Stimulated activated CD8-positive, alpha-beta memory T cell treated with anti-CD3 and anti-CD28 coated beads, Interleukin-12 subunit alpha, Interleukin-12 subunit beta, amount 100 ng/mL, for 24 hours (primary cell): Measurements from ENCODE around the gene TJP3.

Experiments
- DNase-seq: peaks from one replicate; pipeline ENCODE4 v3.0.0-alpha.2; 2020; ENCODE audit errors: extremely low read depth

TJP3 gene

DNA sequence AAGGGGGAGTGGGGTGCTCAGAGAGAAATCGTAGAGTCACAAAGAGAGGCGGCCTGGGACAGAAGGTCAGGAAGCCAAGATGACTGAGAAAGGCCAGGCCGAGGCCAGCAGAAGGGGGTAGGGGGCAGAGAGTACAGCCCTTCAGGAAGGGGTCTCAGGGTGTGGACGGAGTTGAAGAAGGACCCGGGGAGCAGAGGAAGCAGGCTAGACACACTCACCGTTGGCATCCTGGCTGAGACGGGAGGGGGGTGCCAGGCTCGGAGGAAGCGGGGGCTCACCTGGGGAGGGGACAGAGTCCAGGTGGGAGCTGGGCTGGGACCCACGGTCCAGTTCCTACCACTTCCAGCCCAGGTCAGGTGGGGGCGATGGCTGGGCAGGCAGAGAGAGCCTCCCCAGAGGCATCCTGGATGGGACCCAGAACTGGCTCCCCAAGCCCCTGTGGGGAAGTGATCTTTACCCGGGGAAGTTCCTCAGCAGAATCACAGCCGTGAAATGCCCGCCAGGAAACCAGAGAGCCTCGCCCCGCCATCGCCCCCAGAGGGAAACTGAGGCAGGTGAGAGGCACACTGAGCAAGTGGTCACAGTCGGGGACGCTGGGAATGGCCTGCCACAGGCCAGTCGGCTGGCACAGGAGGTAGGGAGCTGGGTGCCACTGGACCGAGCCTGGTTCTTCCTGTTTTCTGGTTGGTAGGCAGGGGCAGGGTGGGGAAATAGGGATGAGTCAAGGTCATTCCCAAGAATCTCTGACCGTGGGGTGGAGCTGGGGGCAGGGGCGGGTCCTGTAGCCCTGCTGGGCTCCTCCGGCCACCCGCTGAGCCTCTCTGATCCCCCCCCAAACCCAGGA lies 76.6 kb downstream of the TJP3 start:
- no peak for DNase-seq

- DNase-seq = no peak
Observed at GRCh38 chr19:3785451-3785937, 77.3 kb downstream of the TJP3 start.

DNA sequence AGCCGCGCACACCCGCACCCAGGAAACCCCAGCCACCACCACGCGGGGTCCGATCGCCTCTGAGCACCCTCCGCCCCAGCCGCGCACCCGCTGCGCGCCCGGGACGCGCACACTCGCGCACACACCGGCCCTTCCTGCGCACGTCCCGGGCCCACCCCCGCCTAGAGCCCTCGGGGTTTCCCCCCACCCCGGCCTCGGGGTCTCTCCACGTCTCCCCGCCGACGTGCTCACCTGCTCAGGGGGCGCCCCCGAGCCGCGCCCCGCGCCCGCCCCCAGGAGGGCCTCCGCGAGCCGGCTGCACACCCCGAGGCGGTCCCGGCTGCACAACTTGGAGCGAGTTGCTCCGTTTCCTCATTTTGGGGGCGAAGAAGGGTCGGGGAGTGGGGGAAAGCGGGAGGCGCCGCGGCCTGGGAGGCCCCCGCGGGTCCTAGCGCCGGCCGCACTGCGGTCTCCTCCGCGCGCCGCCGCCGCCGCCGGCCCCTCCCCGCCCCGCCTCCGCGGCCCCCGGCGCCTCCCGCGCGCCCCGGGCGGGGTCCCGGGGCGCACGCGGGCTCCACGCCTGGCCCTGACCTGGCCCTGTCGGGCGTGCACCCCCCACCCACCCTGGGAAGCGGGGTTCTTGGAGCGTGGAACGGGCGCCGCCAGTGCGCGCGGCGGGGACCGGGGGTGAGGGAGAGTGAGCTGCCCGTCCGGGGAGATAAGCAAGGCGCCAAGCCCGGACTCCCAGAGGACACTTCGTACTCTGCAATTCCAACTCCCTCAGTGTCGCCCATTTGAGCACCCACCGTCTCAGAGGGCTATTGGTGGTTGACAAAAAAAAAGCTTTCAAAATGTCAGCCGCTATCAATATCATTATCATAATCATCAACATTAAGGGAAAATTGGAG lies 78.0 kb downstream of the TJP3 start, which contains the start of gene MATK:
Gene MATK (minus strand): TSS at position 444 of the 887 bp plus-strand sequence. CDS start 1,246 bp downstream, outside the sequence.
- DNase-seq = no peak

GRCh38 chr19:3788996-3789778 lies 81.0 kb downstream of the TJP3 start:
- no peak for DNase-seq

DNA sequence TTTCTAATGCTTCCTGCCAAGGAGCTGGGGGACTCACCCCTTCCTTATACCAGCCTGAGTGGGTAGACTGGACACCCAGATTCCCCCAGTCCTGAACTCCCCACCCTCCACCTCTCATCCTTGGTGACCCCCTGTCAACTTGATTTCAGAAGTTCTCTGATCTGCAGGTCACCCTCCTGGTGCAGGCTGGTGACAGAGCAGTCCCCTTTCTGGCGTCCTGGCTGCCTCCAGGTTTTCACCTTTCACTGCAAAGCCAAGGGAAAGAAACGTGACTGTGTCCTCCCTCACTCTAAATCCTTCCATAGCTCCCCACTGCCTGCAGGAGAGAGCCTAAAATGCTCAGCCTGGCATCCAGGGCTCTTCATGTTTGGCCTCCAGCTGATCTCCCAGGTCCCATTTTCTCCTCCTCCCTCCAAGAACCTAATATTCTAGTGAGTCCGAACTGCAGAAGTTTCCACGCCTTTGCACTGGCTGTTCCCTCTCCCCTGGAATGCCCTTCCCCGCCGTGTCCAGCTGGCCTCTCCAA lies 82.1 kb downstream of the TJP3 start:
- no peak for DNase-seq

GRCh38 chr19:3790941-3791340 lies 82.8 kb downstream of the TJP3 start:
- DNase-seq = no peak

DNA sequence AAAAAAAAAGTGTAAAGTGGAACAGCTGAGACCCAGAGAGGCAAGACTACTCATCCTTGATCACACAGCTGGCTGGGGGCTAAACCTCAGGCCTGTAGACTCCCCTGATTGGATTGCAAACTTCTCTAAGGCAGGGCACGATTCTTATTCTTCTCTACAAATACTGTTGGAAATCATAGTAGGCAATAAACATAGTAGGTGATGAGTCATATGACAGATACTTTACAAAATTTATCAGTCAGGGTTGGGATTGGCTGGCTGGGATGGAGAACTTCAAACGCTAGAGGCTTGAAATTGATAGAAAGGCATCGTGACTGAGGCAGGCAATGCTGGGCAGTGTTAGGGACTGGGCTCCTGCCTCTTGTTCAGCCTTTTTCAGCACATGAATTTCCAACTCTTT lies 83.9 kb downstream of the TJP3 start:
- DNase-seq = no peak

DNA sequence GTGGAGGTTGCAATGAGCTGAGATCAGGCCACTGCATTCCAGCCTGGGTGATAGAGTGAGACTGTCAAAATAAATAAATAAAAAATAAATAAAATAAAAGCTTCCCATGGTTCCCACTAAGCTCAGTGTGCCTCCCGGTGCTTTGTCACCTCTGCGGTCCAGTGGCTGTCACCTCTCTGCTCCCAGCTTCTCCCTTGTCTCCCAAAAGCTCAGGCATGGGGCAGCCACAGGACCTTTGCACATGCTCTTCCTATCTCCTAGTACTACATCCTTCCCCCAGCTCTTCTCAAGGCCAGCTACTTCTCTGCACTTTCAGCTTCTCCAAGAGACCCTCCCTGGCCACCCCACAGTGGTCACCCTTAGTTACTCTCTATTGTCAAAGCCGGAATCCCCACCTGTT lies 85.6 kb downstream of the TJP3 start:
- DNase-seq = no peak

- DNase-seq = no peak
Observed at GRCh38 chr19:3796358-3796757, 88.2 kb downstream of the TJP3 start.

- no peak for DNase-seq
Observed at GRCh38 chr19:3798137-3798536, 90.0 kb downstream of the TJP3 start.
